IMR-90 (cell line): ENCODE data around the gene MRFAP1L1. TPM values are rescaled to one million over a fixed set of nuclear protein-coding genes. Genes with fewer than 3 reads are reported as not detected.

Experiments
- CTCF ChIP-seq: conservative IDR thresholded peaks from 2 replicates; pipeline ENCODE4 v1.5.1; 2012; ENCODE audit warnings: mild to moderate bottlenecking, low read depth, low read length, improper control_type of control experiment
- polyA plus RNA-seq, 3 experiments: library from polyadenylated mRNA; depleted of rRNA; stranded (reverse); fragments of >200 nt; gene quantifications; 2 replicates each; pipeline ENCODE4 v1.2.3, GENCODE V29; 2012; ENCODE audit warnings: low replicate concordance in 1 of 3
- total RNA-seq: library from RNA; depleted of rRNA; stranded (reverse); fragments of >200 nt; gene quantifications from 2 replicates; pipeline ENCODE4 v1.2.3, GENCODE V29; 2012

Gene MRFAP1L1
- total and polyA plus RNA-seq, 2 of the 4 experiments (the other 2 are of a cell fraction) = 31.7 to 47.0 TPM

- TF ChIP-seq CTCF = no peak
Measured at GRCh38 chr4:6734165-6734786, 24.6 kb upstream of the MRFAP1L1 start (continued).
